GM18870 (cell line): ENCODE data around the gene NLRP6.
A peak's percentile ranks its signal among the peaks of the same experiment; 100 is the strongest.
"Not testable (repeated sequence)": the region's sequence is repeated elsewhere in the genome, so short reads cannot be mapped to it uniquely, and the experiment has no call there.

ENCODE experiments used
- ATAC-seq: cut with Tn5 transposase; IDR thresholded peaks from one replicate; pipeline ENCODE4 v1.9.1; 2021; ENCODE audit warnings: moderate library complexity; ENCODE audit not compliant: unreplicated experiment

The NLRP6 gene

DNA sequence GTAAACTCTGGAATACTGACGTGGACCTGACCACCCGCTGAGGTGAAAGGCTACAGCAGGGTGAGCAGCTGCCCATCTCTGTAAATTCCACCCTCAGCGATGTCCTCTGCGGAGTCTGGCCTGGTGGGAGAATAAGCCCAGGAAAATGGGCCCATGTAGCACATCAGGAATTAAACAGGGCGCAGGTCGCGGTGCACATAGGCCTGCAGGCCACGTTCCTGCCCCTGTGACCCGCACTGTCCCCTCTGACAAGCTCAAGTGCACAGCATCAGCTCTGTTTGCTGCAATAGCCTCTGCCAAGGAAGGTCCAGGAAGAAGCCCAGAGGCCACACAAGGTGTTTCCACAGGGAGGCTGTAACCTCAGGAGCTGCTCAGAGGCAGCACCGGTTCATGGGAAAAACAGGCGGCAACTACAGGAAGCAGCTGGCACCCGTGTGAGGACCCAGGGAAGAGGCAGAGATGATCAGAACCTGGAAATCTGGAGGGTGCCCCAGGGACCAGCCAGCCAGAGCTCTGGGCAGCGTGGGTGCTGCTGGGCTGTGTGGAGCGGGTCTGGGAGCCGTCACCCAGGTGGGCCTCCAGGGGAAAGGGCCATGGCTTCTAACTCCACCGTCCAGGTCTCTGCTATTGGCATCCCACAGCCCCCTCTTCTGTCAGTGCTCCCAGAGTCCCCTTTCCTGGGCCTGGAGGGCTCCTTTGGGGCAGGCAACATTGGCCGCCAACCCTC lies 28.6 kb downstream of the NLRP6 start:
- ATAC-seq, result no peak

DNA sequence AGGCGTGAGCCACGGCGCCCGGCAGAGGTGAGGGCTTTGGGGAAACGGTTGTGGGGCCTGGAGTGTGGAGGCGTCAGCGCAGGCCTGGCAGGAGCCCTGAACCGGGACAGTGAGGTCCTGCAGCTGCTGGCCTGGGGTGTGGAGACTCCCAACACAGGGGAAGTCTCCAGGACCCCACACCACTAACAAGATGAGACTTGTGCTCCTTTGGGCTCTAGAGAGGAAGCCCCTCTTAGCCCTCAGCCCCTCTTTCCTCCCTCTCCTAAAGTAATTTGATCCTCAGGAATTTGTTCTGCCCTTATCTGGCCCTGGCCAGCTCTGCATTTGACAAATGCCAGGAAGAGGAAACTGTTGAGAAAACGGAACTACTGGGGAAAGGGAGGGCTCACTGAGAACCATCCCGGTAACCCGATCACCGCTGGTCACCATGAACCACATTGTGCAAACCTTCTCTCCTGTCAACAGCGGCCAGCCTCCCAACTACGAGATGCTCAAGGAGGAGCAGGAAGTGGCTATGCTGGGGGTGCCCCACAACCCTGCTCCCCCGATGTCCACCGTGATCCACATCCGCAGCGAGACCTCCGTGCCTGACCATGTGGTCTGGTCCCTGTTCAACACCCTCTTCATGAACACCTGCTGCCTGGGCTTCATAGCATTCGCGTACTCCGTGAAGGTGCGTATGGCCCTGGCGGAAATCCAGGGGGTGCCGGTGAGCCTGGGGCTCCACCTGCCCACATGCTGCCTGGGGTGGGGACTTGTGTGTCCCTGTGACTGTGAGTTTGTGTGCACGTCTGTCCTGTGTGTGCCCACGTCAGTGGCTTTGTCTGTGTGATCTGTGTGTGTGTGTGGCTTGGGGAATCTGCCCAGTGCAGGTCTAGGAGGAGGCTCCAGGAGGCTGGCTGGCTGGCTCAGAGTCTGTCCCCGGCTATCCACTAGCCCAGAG lies 29.8 kb downstream of the NLRP6 start, which contains the start of gene IFITM2:
IFITM2 (plus strand) TSS at position 51 of the 943 bp plus-strand sequence; CDS start at position 428, 377 bp downstream.
- ATAC-seq, result not testable (repeated sequence)

DNA sequence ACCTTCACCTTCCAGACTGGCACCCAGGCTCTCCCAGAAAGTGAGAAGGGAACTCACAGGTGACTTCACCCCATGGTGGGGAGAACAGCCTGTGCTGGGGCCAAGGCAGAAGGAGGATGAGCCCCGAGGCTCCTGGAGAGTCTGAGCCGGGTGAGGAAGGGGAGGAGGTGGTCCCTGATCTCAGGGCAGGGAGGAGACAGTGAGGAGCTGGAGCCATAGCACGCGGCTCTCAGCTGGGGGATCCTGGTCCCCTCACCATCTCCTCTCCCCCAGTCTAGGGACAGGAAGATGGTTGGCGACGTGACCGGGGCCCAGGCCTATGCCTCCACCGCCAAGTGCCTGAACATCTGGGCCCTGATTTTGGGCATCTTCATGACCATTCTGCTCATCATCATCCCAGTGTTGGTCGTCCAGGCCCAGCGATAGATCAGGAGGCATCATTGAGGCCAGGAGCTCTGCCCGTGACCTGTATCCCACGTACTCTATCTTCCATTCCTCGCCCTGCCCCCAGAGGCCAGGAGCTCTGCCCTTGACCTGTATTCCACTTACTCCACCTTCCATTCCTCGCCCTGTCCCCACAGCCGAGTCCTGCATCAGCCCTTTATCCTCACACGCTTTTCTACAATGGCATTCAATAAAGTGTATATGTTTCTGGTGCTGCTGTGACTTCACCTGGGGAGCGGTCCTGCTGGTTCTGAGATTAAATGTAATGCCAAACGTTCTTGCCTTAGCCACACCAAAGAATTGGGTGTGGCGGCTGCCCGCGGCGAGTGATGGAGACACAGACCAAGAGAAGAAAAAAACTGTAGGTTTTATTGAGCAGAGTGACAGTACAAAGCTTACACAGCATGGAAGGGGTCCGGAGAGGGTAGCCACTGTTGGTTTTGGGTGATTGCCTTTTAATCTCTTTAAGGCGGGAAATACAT lies 30.8 kb downstream of the NLRP6 start:
- ATAC-seq, result not testable (repeated sequence)

DNA sequence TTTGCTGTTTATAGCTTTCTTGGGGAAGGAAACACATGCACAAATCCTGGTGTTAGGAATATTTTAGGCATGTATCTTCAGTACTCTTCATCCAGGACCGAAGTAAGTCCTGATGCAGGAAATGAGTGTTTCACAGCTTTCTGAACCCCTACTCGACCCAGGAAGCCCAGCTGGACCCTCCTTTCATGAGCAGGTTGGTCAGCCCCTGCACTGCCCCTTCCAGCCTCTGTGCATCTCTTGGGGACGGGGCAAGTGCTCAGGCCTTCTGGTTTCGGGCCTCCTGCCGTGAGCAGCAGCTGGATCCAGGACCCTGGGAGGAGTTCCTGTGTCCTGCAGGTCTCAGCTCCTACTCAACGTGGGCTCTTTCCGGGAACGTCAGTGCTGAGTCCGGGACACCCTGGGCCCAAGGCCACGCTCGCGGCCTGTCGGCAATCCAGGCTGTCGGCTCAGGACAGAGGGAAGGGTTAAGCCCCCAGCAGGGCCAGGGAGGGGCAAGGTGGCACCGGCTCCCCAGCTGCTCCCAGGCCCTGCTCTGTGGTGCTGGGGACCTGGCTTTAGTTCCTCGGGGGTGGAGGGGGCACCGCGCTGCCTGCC lies 31.9 kb downstream of the NLRP6 start:
- ATAC-seq, result not testable (repeated sequence)

DNA sequence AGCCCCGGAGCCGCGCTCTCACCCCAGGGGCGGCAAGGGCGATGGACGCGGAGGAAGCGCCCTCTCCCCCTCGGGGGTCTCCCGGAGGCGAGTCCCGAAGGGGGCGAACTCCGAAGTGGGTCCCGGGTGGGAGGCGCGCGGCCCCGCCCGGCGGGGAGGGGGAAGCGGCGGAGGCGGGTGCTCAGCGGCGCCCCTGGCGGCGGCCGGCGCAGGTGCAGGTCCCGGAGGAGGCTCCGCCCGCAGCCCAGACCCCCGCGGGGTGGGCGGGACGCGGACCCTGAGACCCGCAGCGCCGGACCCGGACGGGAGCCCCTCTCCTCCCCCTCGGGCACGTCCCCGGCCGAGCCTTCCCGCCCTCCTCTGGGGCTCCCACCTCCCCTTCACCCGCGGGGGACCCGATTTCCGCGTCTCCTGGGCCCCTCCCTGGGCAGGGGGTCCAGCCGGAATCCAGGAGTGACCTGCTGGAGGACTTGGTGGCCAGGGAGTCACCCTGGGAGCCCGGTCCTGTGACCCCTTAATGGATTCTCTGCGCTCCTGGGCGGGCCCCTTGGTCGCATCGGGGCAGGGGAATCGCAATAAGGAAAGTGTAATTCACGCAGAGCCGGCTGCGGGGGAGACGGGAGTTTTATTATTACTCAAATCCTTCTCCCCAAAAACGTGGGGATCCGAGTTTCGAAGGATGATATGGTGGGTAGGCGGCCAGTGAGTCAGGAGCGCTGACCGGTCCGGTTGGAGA lies 33.0 kb downstream of the NLRP6 start:
- ATAC-seq, result not testable (repeated sequence)

DNA sequence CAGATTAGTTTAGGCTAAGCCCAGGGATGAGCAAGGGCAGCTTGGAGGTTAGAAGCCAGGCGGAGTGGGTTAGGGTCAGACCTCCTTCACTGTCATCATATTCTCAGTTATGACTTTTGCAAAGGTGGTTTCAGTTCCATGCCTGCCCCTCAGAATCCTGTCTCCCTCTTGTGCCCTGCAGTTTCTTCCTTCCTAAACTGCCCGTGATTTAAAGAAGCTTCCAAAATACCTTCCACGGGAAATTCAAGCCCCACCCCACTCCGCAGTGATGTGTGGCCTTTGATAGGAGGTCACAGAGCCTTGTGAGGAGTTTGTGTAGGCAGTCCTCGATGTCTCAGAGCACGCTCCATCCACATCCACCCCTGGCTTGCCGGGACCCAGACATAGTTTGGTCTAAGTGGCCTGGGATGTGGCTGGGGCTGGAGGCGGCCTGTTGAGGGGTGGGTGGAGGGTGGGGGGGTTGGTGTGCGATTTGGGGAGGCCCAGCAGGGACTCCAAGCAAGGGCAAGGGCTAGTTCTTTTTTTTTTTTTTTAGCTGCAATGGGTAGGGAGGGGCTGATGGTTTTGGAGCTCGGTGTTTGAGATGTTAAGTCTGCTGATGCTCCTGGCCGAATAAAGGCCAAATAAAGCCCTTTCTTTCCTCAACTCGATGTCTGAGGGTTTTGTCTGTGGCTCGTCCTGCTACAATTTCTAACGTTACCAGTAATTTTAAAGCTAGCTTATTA lies 34.0 kb downstream of the NLRP6 start:
- ATAC-seq, result no peak

DNA sequence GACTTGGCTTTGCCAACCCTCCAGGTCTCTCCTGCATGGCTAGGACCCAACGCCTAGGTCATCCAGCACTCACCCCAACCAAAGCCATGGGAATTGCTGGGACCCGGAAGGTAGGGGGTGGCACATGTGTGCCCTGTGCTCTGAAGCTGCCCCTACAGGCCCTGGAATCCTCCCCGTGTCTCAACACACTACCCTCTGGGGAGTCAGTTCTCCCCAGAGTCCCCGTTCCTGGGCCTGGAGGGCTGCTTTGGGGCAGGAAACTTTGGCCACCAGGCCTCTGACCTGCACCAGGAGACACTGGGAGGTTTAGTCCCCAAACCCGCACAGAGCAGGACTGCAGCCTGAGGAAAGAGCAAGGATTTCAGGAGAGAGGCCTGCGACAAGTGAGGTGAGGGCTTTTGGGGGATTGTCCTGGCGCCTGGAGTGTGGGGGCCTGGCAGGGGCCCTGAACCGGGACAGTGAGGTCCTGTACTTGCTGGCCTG lies 35.1 kb downstream of the NLRP6 start:
- ATAC-seq, result no peak

DNA sequence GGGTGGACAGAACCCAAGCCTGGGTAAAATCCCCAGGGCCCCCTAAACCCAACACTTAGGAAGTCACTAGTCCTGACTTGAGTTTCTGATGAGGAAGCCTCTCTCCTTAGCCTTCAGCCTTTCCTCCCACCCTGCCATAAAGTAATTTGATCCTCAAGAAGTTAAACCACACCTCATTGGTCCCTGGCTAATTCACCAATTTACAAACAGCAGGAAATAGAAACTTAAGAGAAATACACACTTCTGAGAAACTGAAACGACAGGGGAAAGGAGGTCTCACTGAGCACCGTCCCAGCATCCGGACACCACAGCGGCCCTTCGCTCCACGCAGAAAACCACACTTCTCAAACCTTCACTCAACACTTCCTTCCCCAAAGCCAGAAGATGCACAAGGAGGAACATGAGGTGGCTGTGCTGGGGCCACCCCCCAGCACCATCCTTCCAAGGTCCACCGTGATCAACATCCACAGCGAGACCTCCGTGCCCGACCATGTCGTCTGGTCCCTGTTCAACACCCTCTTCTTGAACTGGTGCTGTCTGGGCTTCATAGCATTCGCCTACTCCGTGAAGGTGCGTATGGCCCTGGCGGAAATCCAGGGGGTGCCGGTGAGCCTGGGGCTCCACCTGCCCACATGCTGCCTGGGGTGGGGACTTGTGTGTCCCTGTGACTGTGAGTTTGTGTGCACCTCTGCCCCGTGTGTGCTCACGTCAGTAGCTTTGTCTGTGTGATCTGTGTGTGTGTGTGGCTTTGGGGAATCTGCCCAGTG lies 35.8 kb downstream of the NLRP6 start, which contains the start of gene IFITM1:
IFITM1 (plus strand) TSS at position 254 of the 767 bp plus-strand sequence; CDS start at position 385, 131 bp downstream.
- peak; percentile 41 for ATAC-seq

DNA sequence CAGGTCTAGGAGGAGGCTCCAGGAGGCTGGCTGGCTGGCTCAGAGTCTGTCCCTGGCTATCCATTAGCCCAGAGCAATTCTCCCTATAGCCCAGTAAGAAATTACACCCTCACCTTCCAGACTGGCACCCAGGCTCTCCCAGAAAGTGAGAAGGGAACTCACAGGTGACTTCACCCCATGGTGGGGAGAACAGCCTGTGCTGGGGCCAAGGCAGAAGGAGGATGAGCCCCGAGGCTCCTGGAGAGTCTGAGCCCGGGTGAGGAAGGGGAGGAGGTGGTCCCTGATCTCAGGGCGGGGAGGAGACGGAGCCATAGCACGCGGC lies 36.3 kb downstream of the NLRP6 start:
- ATAC-seq, result not testable (repeated sequence)

DNA sequence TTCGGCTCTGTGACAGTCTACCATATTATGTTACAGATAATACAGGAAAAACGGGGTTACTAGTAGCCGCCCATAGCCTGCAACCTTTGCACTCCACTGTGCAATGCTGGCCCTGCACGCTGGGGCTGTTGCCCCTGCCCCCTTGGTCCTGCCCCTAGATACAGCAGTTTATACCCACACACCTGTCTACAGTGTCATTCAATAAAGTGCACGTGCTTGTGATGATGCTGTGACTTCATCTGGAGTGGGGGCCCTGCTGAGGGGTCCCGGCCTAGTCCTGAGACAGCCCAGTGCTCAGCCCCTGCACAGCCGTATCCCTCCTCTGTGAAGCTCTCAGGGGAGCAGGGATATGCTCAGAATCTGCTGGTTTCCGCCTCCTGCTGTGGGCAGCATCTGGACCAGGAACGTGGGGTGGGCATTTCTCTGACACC lies 36.9 kb downstream of the NLRP6 start:
- ATAC-seq, result no peak

DNA sequence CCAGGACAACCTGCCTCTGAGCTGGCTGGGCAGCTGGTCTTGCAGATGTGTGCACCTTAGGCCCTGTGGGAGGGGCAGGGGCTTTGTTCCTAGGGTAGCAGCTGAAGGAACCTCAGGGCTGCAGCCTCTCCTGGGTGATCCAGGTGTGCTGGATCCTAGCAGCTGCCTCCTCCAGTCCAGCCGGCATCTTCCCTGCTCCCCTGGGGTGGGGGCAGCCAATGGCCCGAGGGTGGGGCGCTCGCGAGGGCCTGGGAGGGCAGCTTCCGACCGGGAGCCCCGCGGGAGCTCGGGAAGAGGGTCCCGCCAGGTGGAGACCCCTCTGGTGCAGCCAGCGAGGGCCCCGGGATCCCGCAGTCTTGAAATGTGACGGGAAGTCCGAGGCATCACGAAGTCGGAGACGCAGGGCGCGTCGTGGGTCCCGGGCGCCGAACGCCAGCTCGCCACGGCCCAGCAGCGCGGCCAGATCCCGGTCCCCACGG lies 37.3 kb downstream of the NLRP6 start:
- no peak for ATAC-seq

DNA sequence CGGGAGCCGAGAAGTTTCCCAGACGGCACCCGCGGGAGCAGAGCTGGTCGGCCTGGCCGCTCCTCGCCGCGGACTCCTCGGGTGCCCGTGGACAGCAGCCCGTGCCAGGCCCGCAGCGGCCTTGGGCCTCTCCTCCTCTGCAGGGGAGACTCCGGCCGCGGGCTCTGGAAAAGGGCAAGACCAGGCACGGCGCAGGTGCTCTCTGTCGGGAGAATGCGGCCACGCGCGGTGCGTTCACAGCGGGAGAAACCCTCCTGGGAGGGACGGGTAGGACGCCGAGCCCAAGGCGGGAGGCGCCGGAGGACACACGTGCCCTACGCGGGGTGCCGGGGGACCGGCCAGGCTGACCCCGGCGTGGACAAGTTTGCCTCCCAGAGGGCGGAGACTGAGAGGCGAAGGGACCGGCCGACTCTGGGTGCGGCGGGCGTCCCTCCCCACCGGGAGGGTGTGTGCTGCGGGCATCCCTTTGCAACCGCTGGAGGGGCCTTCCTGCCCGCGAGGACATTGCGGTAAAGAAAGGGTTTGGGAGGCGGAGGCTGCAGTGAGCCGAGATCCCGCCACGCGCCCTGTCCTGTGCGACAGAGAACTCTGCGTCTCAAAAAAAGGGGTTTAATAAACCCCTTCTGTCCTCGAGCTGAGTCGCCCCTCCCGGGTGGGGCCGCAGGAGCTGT lies 38.0 kb downstream of the NLRP6 start:
- no peak for ATAC-seq

DNA sequence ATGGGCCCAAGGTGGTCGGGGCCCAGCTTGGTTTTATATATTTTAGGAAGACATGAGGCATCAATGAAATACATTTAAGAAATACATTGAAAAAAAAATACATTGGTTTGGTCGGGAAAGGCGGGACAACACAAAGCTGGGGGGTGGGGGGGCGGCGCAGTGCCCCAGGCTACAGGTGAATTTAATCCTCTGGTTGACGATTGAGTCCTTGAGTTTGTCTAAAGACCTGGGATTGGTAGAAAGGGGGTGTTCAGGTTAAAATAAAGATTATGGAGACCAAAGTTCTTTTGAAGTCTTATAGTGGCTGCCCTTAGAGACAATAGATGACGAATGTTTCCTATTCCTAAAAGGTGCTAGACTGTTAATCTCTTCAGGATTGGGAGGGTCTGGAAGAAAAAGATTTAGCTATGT lies 38.7 kb downstream of the NLRP6 start:
- no peak for ATAC-seq

DNA sequence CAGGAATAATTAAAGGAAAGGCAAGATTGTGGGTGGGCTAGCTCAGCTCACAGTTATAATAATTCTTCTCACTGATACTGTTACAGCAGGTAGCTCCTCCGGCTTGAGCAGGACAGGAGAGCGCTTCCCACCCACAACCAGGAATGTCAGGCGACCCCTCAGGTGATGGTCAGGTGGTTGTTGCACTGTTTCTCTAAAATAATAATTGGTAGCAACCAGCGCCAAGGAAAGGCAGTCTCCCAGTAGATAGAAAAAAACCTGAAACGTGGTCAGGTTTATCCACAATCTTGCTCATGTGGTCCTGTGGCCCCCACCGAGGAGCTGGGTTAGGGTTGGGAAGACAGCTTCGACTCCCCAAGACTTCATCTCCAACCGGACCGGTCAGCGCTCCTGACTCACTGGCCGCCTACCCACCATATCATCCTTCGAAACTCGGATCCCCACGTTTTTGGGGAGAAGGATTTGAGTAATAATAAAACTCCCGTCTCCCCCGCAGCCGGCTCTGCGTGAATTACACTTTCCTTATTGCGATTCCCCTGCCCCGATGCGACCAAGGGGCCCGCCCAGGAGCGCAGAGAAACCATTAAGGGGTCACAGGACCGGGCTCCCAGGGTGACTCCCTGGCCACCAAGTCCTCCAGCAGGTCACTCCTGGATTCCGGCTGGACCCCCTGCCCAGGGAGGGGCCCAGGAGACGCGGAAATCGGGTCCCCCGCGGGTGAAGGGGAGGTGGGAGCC lies 39.6 kb downstream of the NLRP6 start:
- not testable (repeated sequence) for ATAC-seq

DNA sequence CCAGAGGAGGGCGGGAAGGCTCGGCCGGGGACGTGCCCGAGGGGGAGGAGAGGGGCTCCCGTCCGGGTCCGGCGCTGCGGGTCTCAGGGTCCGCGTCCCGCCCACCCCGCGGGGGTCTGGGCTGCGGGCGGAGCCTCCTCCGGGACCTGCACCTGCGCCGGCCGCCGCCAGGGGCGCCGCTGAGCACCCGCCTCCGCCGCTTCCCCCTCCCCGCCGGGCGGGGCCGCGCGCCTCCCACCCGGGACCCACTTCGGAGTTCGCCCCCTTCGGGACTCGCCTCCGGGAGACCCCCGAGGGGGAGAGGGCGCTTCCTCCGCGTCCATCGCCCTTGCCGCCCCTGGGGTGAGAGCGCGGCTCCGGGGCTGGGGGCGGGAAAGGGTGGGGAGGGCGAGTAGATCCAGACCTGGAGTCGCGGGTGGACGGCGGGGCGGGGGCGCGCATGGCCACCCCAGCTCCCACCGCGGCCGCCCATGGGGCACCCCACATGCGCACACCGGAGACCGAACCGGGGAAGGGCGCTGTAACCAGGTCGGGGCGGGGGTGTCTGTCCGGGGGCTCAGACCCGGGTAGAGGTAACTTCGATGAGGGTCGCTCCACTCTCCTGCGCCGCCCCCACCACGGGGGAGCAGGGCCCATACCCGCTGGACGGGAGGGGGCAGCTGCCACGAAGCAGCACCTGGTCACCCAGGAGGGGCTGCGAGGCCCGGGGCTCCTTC lies 40.4 kb downstream of the NLRP6 start:
- ATAC-seq, result not testable (repeated sequence)
